Esophagus squamous epithelium (tissue), 4 donors: ENCODE measurements around the gene HOXB8.

Experiments
- CTCF ChIP-seq, 6 experiments: fragments of 450-650 bp in 4 of 6; fragments of 200-600 bp in 2 of 6; sonication (generic) in 2 of 6; IDR thresholded peaks; one replicate each; pipeline ENCODE4 v1.5.1; 2016 to 2019; ENCODE audit warnings: antibody characterized with exemption in 6 of 6, mild to moderate bottlenecking in 4 of 6, moderate library complexity in 4 of 6
- POLR2A ChIP-seq, 4 donors: fragments of 450-650 bp; IDR thresholded peaks; one replicate each; pipeline ENCODE4 v1.6.1; 2017; ENCODE audit warnings: antibody characterized with exemption in 4 of 4, mild to moderate bottlenecking in 4 of 4, moderate library complexity in 3 of 4

GRCh38 chr17:48577946-48578615 lies 37.0 kb downstream of the HOXB8 start, which contains the start of gene HOXB4:
- TF ChIP-seq CTCF (IDR thresholded peaks at IDR 0.05) (no peak), POLR2A (IDR thresholded peaks at IDR 0.05) (peak in 1 of 4 donors; percentile 38)
